OCI-LY3 (cell line): ENCODE measurements around the gene CCL4L2.

Source experiments
- CTCF ChIP-seq: fragments of 200-600, 300-600 bp; sonication (generic); IDR thresholded peaks from 2 replicates; pipeline ENCODE4 v1.5.1; 2014; ENCODE audit warnings: antibody characterized with exemption, low read length, low read depth
- EZH2phosphoT487 ChIP-seq: fragments of 200-600 bp; shearing (Covaris generic); IDR thresholded peaks from 2 replicates; pipeline ENCODE4 v1.6.1; 2018; ENCODE audit warnings: antibody characterized with exemption, mixed run types, low read depth

GRCh38 chr17:36212966-36213365, 2.1 kb downstream of the CCL4L2 start:
- no peak for TF ChIP-seq CTCF
- TF ChIP-seq EZH2phosphoT487: no peak
